Neural crest cell (in vitro differentiated cells): Measurements from ENCODE around the gene CCR4. TPM values are rescaled to one million over a fixed set of nuclear protein-coding genes. Genes with fewer than 3 reads are reported as not detected.
"Not testable (repeated sequence)": the region's sequence is repeated elsewhere in the genome, so short reads cannot be mapped to it uniquely, and the experiment has no call there.

Experiments
- DNase-seq: peaks from one replicate; pipeline ENCODE4 v3.0.0; 2021; ENCODE audit warnings: low read depth, mixed read lengths, low spot score
- H3K27ac Mint-ChIP-seq: one replicate; pipeline ENCODE4 v1.8.0; 2021; ENCODE audit warnings: mild to moderate bottlenecking, mixed read lengths; ENCODE audit not compliant: unreplicated experiment
- H3K27me3 Mint-ChIP-seq: 2 replicates; pipeline ENCODE4 v1.8.0; 2021; ENCODE audit warnings: low read depth, mild to moderate bottlenecking, mixed read lengths
- H3K36me3 Mint-ChIP-seq: 2 replicates; pipeline ENCODE4 v1.8.0; 2021; ENCODE audit warnings: low read depth, mild to moderate bottlenecking, mixed read lengths
- H3K4me1 Mint-ChIP-seq: 2 replicates; pipeline ENCODE4 v1.8.0; 2021; ENCODE audit warnings: mixed read lengths
- H3K4me3 Mint-ChIP-seq: one replicate; pipeline ENCODE4 v1.8.0; 2021; ENCODE audit warnings: mild to moderate bottlenecking, mixed read lengths
- H3K9me3 Mint-ChIP-seq: 2 replicates; pipeline ENCODE4 v1.8.0; 2021; ENCODE audit warnings: mixed read lengths
- CTCF ChIP-seq: fragments of 200-600 bp; sonication (generic); conservative IDR thresholded peaks from 2 replicates; pipeline ENCODE4 v1.5.0; 2021; ENCODE audit warnings: antibody characterized with exemption, mild to moderate bottlenecking
- total RNA-seq: library from RNA; stranded (reverse); gene quantifications from 2 replicates; pipeline ENCODE4 v1.2.1, GENCODE V29; 2021

CCR4 gene
- total RNA-seq, 1 donor from 2014 or later = not detected

GRCh38 chr3:32963871-32964270 is 12.4 kb downstream of the CCR4 start:
- H3K27me3 Mint-ChIP-seq = no peaks in the 10 kb centered on the region
- DNase-seq = no peak
- no peak overlapping the region for H3K27ac Mint-ChIP-seq
- no peak for TF ChIP-seq CTCF
- peaks cover 5% of the 10 kb centered on the region for H3K36me3 Mint-ChIP-seq
- peaks cover 21% of the 10 kb centered on the region for H3K9me3 Mint-ChIP-seq
- no peak overlapping the region for H3K4me3 Mint-ChIP-seq
- no peaks in the 10 kb centered on the region for H3K4me1 Mint-ChIP-seq

GRCh38 chr3:32964781-32965180 is 13.3 kb downstream of the CCR4 start:
- peaks cover 21% of the 10 kb centered on the region for H3K9me3 Mint-ChIP-seq
- not testable (repeated sequence) for H3K36me3 Mint-ChIP-seq, H3K27ac Mint-ChIP-seq, DNase-seq, H3K4me1 Mint-ChIP-seq, H3K27me3 Mint-ChIP-seq, H3K4me3 Mint-ChIP-seq

GRCh38 chr3:32965617-32966213 is 14.3 kb downstream of the CCR4 start:
- H3K4me3 Mint-ChIP-seq = not testable (repeated sequence)

GRCh38 chr3:32966627-32967026 is 15.2 kb downstream of the CCR4 start:
- not testable (repeated sequence) for H3K27me3 Mint-ChIP-seq, H3K36me3 Mint-ChIP-seq, H3K27ac Mint-ChIP-seq, H3K4me3 Mint-ChIP-seq, H3K4me1 Mint-ChIP-seq, DNase-seq
- H3K9me3 Mint-ChIP-seq = peaks cover 21% of the 10 kb centered on the region

More at GRCh38 chr3:32965617-32966213, 14.3 kb downstream of the CCR4 start:
- H3K27ac Mint-ChIP-seq, H3K27me3 Mint-ChIP-seq, H3K36me3 Mint-ChIP-seq, H3K4me1 Mint-ChIP-seq, DNase-seq: not testable (repeated sequence)
- H3K9me3 Mint-ChIP-seq = peaks cover 21% of the 10 kb centered on the region

GRCh38 chr3:32968166-32968919 is 16.9 kb downstream of the CCR4 start:
- no peak for DNase-seq
- Mint-ChIP-seq H3K27ac (no peak overlapping the region), H3K27me3 (no peaks in the 10 kb centered on the region), H3K9me3 (peaks cover 21% of the 10 kb centered on the region), H3K4me3 (no peak overlapping the region), H3K4me1 (peaks cover 8% of the 10 kb centered on the region), H3K36me3 (peaks cover 5% of the 10 kb centered on the region)
- TF ChIP-seq CTCF = peak; percentile 39

- no peak for DNase-seq
- H3K4me3 Mint-ChIP-seq = no peak overlapping the region
- H3K36me3 Mint-ChIP-seq = peaks cover 5% of the 10 kb centered on the region
- TF ChIP-seq CTCF = no peak
- no peaks in the 10 kb centered on the region for H3K27me3 Mint-ChIP-seq
- peaks cover 8% of the 10 kb centered on the region for H3K4me1 Mint-ChIP-seq
- H3K27ac Mint-ChIP-seq = no peak overlapping the region
- H3K9me3 Mint-ChIP-seq = peaks cover 18% of the 10 kb centered on the region
Observed at GRCh38 chr3:32968920-32969389, 17.5 kb downstream of the CCR4 start.

- H3K9me3 Mint-ChIP-seq = peaks cover 12% of the 10 kb centered on the region
- no peaks in the 10 kb centered on the region for H3K27me3 Mint-ChIP-seq
- no peak for DNase-seq
- H3K4me1 Mint-ChIP-seq = peaks cover 8% of the 10 kb centered on the region
- no peak for TF ChIP-seq CTCF
- H3K36me3 Mint-ChIP-seq = peaks cover 5% of the 10 kb centered on the region
- no peak overlapping the region for H3K4me3 Mint-ChIP-seq
- no peak overlapping the region for H3K27ac Mint-ChIP-seq
Observed at GRCh38 chr3:32969656-32970055, 18.2 kb downstream of the CCR4 start.

- H3K27ac Mint-ChIP-seq, H3K9me3 Mint-ChIP-seq, H3K4me3 Mint-ChIP-seq, H3K36me3 Mint-ChIP-seq, H3K4me1 Mint-ChIP-seq, DNase-seq, H3K27me3 Mint-ChIP-seq: not testable (repeated sequence)
Observed at GRCh38 chr3:32971291-32971690, 19.8 kb downstream of the CCR4 start.
